Neural cell (in vitro differentiated cells): ENCODE data around the gene HS6ST3. TPM values are rescaled to one million over a fixed set of nuclear protein-coding genes. Genes with fewer than 3 reads are reported as not detected.

Experiments
- H2AFZ ChIP-seq: fragments of 200-600, 300-800 bp; sonication (generic), shearing (Covaris generic); 2 replicates; pipeline ENCODE4 v1.6.0; 2014; ENCODE audit warnings: low read depth, mild to moderate bottlenecking, antibody characterized with exemption, low read length, moderate library complexity
- H3F3A ChIP-seq: fragments of 200-600 bp; shearing (Covaris generic); 2 replicates; pipeline ENCODE4 v1.6.1; 2016; ENCODE audit warnings: mild to moderate bottlenecking, moderate library complexity, mixed read lengths, antibody characterized with exemption, low read length; ENCODE audit not compliant: insufficient read depth, poor library complexity, severe bottlenecking
- H3K27ac ChIP-seq: fragments of 200-600, 300-800 bp; sonication (generic), shearing (Covaris generic); 2 replicates; pipeline ENCODE4 v1.5.1; 2014; ENCODE audit warnings: mild to moderate bottlenecking, low read length, moderate library complexity
- H3K27me3 ChIP-seq: fragments of 300-800, 200-600 bp; sonication (generic), shearing (Covaris generic); 2 replicates; pipeline ENCODE4 v1.6.0; 2014; ENCODE audit warnings: mild to moderate bottlenecking, low read depth, low read length, moderate library complexity; ENCODE audit not compliant: insufficient read depth
- H3K36me3 ChIP-seq: fragments of 300-800, 200-600 bp; sonication (generic), shearing (Covaris generic); 2 replicates; pipeline ENCODE4 v1.5.1; 2014; ENCODE audit warnings: mild to moderate bottlenecking, antibody characterized with exemption, low read length, moderate library complexity; ENCODE audit not compliant: insufficient read depth
- H3K4me2 ChIP-seq: fragments of 300-800, 200-600 bp; sonication (generic), shearing (Covaris generic); 2 replicates; pipeline ENCODE4 v1.6.0; 2014; ENCODE audit warnings: mild to moderate bottlenecking, low read length
- H3K4me3 ChIP-seq: fragments of 300-800, 200-600 bp; sonication (generic), shearing (Covaris generic); 2 replicates; pipeline ENCODE4 v1.5.1; 2014; ENCODE audit warnings: mild to moderate bottlenecking, low read length, moderate library complexity
- H3K79me2 ChIP-seq: fragments of 200-600 bp; shearing (Covaris generic); replicated peaks from 2 replicates; pipeline ENCODE4 v1.6.0; 2014; ENCODE audit warnings: mild to moderate bottlenecking, low read length, moderate library complexity; ENCODE audit not compliant: insufficient read depth
- H3K9ac ChIP-seq: fragments of 300-800, 200-600 bp; sonication (generic), shearing (Covaris generic); 2 replicates; pipeline ENCODE4 v1.6.1; 2016; ENCODE audit warnings: mild to moderate bottlenecking, low read length, mixed read lengths
- H3K9me2 ChIP-seq: fragments of 200-600 bp; shearing (Covaris generic); 2 replicates; pipeline ENCODE4 v1.6.1; 2016; ENCODE audit warnings: mild to moderate bottlenecking, low read length, mixed read lengths; ENCODE audit not compliant: insufficient read depth
- H3K9me3 ChIP-seq: fragments of 200-600, 300-800 bp; sonication (generic), shearing (Covaris generic); 2 replicates; pipeline ENCODE4 v1.6.1; 2016; ENCODE audit warnings: mild to moderate bottlenecking, mixed run types, low read length, moderate library complexity, mixed read lengths
- H4K20me1 ChIP-seq: fragments of 200-600 bp; shearing (Covaris generic); 2 replicates; pipeline ENCODE4 v1.6.1; 2016; ENCODE audit warnings: mild to moderate bottlenecking, mixed run types; ENCODE audit not compliant: insufficient read depth
- EP300 ChIP-seq: fragments of 450-650 bp; conservative IDR thresholded peaks from 2 replicates; pipeline ENCODE4 v1.6.1; 2014; ENCODE audit warnings: antibody characterized with exemption, mild to moderate bottlenecking, moderate library complexity; ENCODE audit not compliant: poor library complexity, severe bottlenecking
- EZH2 ChIP-seq: fragments of 200-600, 300-800 bp; shearing (Covaris generic), sonication (generic); IDR thresholded peaks from 2 replicates; pipeline ENCODE4 v1.6.1; 2014; ENCODE audit warnings: antibody characterized with exemption, low read length, borderline replicate concordance, mild to moderate bottlenecking; ENCODE audit not compliant: insufficient read depth, poor library complexity, severe bottlenecking
- MXI1 ChIP-seq: fragments of 450-650 bp; conservative IDR thresholded peaks from 2 replicates; pipeline ENCODE4 v1.6.1; 2014; ENCODE audit warnings: antibody characterized with exemption, mild to moderate bottlenecking; ENCODE audit not compliant: poor library complexity, severe bottlenecking
- POLR2AphosphoS5 ChIP-seq: IDR thresholded peaks from 2 replicates; pipeline ENCODE4 v1.6.1; 2012
- RAD21 ChIP-seq: fragments of 450-650 bp; conservative IDR thresholded peaks from 2 replicates; pipeline ENCODE4 v1.6.1; 2014; ENCODE audit warnings: antibody characterized with exemption, mild to moderate bottlenecking, moderate library complexity
- REST ChIP-seq: IDR thresholded peaks from 2 replicates; pipeline ENCODE4 v1.6.1; 2012; ENCODE audit warnings: borderline replicate concordance
- SMC3 ChIP-seq: fragments of 450-650 bp; conservative IDR thresholded peaks from 2 replicates; pipeline ENCODE4 v1.6.1; 2014; ENCODE audit warnings: antibody characterized with exemption, mild to moderate bottlenecking, moderate library complexity; ENCODE audit not compliant: poor library complexity
- TAF1 ChIP-seq: IDR thresholded peaks from 2 replicates; pipeline ENCODE4 v1.6.1; 2012; ENCODE audit warnings: low read depth
- polyA plus RNA-seq: library from polyadenylated mRNA; depleted of rRNA; stranded (reverse); fragments of >200 nt; gene quantifications from 2 replicates; pipeline ENCODE4 v1.2.3, GENCODE V29; 2014
- TF ChIP-seq, protein P1 (sequence below): fragments of 450-650 bp; IDR thresholded peaks from 2 replicates; pipeline ENCODE4 v1.5.1; 2014; ENCODE audit warnings: antibody characterized with exemption, mild to moderate bottlenecking, moderate library complexity; ENCODE audit not compliant: poor library complexity, severe bottlenecking

Gene HS6ST3
- polyA plus RNA-seq, 1 donor from 2014 or later: 10.9 TPM

DNA sequence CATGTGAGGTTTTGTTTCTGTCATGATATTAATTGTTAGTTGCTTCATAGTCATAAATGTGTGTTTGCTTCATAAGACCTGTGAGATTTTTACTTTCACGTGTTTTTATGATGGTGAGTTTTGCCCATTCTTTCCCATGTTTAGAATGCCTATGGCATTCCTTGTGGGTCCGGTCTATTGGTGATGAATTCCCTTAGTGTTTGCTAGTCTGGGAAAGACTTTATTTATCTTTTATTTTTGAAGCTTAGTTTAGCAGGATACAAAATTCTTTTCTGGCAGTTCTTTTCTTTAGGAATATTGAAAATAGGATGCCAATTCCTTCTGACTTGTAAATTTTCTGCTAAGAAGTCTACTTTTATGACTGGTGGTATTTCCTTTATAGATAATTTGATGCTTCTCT lies 571.7 kb downstream of the HS6ST3 start:
- H4K20me1 ChIP-seq: no peaks in the 10 kb centered on the region
- H2AFZ ChIP-seq: no peak overlapping the region
- H3K9me2 ChIP-seq: no peaks in the 10 kb centered on the region
- H3K9me3 ChIP-seq: peaks cover 15% of the 10 kb centered on the region
- H3F3A ChIP-seq: no peaks in the 10 kb centered on the region
- no peak overlapping the region for H3K9ac ChIP-seq
- H3K79me2 ChIP-seq: no peaks in the 10 kb centered on the region
- H3K27me3 ChIP-seq: no peaks in the 10 kb centered on the region
- no peaks in the 10 kb centered on the region for H3K36me3 ChIP-seq
- H3K4me2 ChIP-seq: no peak overlapping the region
- no peak overlapping the region for H3K4me3 ChIP-seq
- TF ChIP-seq REST: no peak
- no peak for TF ChIP-seq EP300
- no peak for TF ChIP-seq SMC3
- no peak for TF ChIP-seq POLR2AphosphoS5
- no peak for TF ChIP-seq TAF1
- no peak for TF ChIP-seq MXI1
- TF ChIP-seq, protein P1, sequence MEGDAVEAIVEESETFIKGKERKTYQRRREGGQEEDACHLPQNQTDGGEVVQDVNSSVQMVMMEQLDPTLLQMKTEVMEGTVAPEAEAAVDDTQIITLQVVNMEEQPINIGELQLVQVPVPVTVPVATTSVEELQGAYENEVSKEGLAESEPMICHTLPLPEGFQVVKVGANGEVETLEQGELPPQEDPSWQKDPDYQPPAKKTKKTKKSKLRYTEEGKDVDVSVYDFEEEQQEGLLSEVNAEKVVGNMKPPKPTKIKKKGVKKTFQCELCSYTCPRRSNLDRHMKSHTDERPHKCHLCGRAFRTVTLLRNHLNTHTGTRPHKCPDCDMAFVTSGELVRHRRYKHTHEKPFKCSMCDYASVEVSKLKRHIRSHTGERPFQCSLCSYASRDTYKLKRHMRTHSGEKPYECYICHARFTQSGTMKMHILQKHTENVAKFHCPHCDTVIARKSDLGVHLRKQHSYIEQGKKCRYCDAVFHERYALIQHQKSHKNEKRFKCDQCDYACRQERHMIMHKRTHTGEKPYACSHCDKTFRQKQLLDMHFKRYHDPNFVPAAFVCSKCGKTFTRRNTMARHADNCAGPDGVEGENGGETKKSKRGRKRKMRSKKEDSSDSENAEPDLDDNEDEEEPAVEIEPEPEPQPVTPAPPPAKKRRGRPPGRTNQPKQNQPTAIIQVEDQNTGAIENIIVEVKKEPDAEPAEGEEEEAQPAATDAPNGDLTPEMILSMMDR: no peak
- no peak for TF ChIP-seq RAD21
- no peak for TF ChIP-seq EZH2
- H3K27ac ChIP-seq: no peak overlapping the region

DNA sequence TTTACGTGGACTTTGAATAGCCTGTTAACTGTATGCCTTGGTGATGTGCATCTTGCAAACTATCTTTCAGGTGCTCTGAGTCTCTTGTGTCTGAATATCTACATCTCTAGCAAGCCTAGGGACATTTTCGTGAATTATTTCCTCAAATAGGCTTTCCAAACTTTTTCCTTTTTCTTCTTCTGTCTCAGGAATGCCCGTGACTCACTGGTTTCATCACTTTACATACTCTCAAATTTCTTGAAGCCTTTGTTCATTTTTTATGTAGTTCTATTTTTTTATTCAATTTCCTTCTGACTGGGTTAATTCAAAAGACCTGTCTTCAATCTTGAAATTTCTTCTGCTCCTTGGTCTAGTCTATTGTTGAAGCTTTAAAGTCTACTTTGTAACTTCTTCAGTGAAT lies 572.1 kb downstream of the HS6ST3 start:
- peaks cover 15% of the 10 kb centered on the region for H3K9me3 ChIP-seq
- H3K36me3 ChIP-seq: no peaks in the 10 kb centered on the region
- no peaks in the 10 kb centered on the region for H3F3A ChIP-seq
- no peaks in the 10 kb centered on the region for H4K20me1 ChIP-seq
- H3K27ac ChIP-seq: no peak overlapping the region
- H3K79me2 ChIP-seq: no peaks in the 10 kb centered on the region
- H3K9me2 ChIP-seq: no peaks in the 10 kb centered on the region
- H3K27me3 ChIP-seq: no peaks in the 10 kb centered on the region
- TF ChIP-seq MXI1 (no peak), TAF1 (no peak), REST (no peak), RAD21 (no peak), SMC3 (no peak), POLR2AphosphoS5 (no peak), EP300 (no peak), EZH2 (no peak)
- TF ChIP-seq, protein P1: no peak
- no peak overlapping the region for H3K4me2 ChIP-seq
- H3K9ac ChIP-seq: no peak overlapping the region
- H2AFZ ChIP-seq: no peak overlapping the region
- H3K4me3 ChIP-seq: no peak overlapping the region
